ENCODE data around the gene GCNA. TPM values are rescaled to one million over a fixed set of nuclear protein-coding genes. Genes with fewer than 3 reads are reported as not detected.
"Not testable (repeated sequence)": the region's sequence is repeated elsewhere in the genome, so short reads cannot be mapped to it uniquely, and the experiment has no call there.

GCNA gene
- polyA plus RNA-seq, 1 donor (not counting 4 experiments of a cell fraction or from before 2014, with no cell fraction given) = 1.2 TPM

- Histone ChIP-seq H3K9me3 (ENCODE audit: control insufficient read depth, low read depth, low read length) (no peaks in the 10 kb centered on the region), H3K4me1 (ENCODE audit: control insufficient read depth, extremely low read depth, insufficient read depth, low read length) (peaks cover 13% of the 10 kb centered on the region), H3K4me2 (ENCODE audit: control insufficient read depth, extremely low read depth, insufficient read depth, low read depth, low read length) (no peak overlapping the region), H3K9me1 (ENCODE audit: control insufficient read depth, extremely low read depth, insufficient read depth, low read length) (no peaks in the 10 kb centered on the region), H3K27ac (ENCODE audit: control insufficient read depth, insufficient read depth, low read length) (no peak overlapping the region), H2AFZ (ENCODE audit: control insufficient read depth, low read length) (no peak overlapping the region), H3K4me3 (ENCODE audit: control insufficient read depth in 2 of 3, extremely low read depth in 1 of 3, insufficient read depth in 2 of 3, low read depth in 1 of 3, low read length in 3 of 3) (no peak overlapping the region), H4K20me1 (ENCODE audit: control insufficient read depth, extremely low read depth, insufficient read depth, low read length) (peaks cover 5% of the 10 kb centered on the region), H3K27me3 (ENCODE audit: control insufficient read depth, extremely low read depth, insufficient read depth, low read length) (no peaks in the 10 kb centered on the region), H3K9ac (ENCODE audit: control insufficient read depth, extremely low read depth, insufficient read depth, low read length) (no peak overlapping the region), H3K36me3 (ENCODE audit: control insufficient read depth in 2 of 2, extremely low read depth in 1 of 2, insufficient read depth in 2 of 2, low read length in 2 of 2) (no peaks in the 10 kb centered on the region), H3K79me2 (ENCODE audit: control insufficient read depth, insufficient read depth, low read length) (no peaks in the 10 kb centered on the region)
- no peak for FAIRE-seq
- dilution Hi-C loops (cut with MboI; ENCODE audit: extremely low pct_ligation_motif_present, low sequenced_read_pairs) = no loop called here
- TF ChIP-seq EZH2 (IDR thresholded peaks at IDR 0.05; ENCODE audit: low read length) (no peak), CTCF (optimal IDR thresholded peaks at IDR 0.05 in 1 of 3, IDR thresholded peaks at IDR 0.05 in 1 of 3, conservative IDR thresholded peaks at IDR 0.05 in 1 of 3; ENCODE audit: extremely low read depth in 1 of 3, insufficient read depth in 2 of 3, low read length in 3 of 3) (no peak)
- DNase-seq (ENCODE audit: low read depth, low spot score) = no peak
Observed at GRCh38 chrX:71661919-71662318, 83.7 kb downstream of the GCNA start.

- H3K79me2 ChIP-seq (ENCODE audit: control insufficient read depth, insufficient read depth, low read length); H3K9ac ChIP-seq (ENCODE audit: control insufficient read depth, extremely low read depth, insufficient read depth, low read length); H3K4me3 ChIP-seq (ENCODE audit: control insufficient read depth in 2 of 3, extremely low read depth in 1 of 3, insufficient read depth in 2 of 3, low read depth in 1 of 3, low read length in 3 of 3); DNase-seq (ENCODE audit: low read depth, low spot score); H4K20me1 ChIP-seq (ENCODE audit: control insufficient read depth, extremely low read depth, insufficient read depth, low read length); dilution Hi-C loops (cut with MboI; ENCODE audit: extremely low pct_ligation_motif_present, low sequenced_read_pairs); H3K9me1 ChIP-seq (ENCODE audit: control insufficient read depth, extremely low read depth, insufficient read depth, low read length); H3K36me3 ChIP-seq (ENCODE audit: control insufficient read depth in 2 of 2, extremely low read depth in 1 of 2, insufficient read depth in 2 of 2, low read length in 2 of 2); H3K4me2 ChIP-seq (ENCODE audit: control insufficient read depth, extremely low read depth, insufficient read depth, low read depth, low read length); FAIRE-seq; H3K9me3 ChIP-seq (ENCODE audit: control insufficient read depth, low read depth, low read length); H2AFZ ChIP-seq (ENCODE audit: control insufficient read depth, low read length); H3K27me3 ChIP-seq (ENCODE audit: control insufficient read depth, extremely low read depth, insufficient read depth, low read length): not testable (repeated sequence)
- H3K27ac ChIP-seq (ENCODE audit: control insufficient read depth, insufficient read depth, low read length) = peak overlapping the region; percentile 26
- H3K4me1 ChIP-seq (ENCODE audit: control insufficient read depth, extremely low read depth, insufficient read depth, low read length) = peaks cover 13% of the 10 kb centered on the region
Observed at GRCh38 chrX:71662654-71663053, 84.4 kb downstream of the GCNA start.

Other genes starting within 250 kb of the GCNA start
- 12.1 to 14.6 TPM (median 13.3 TPM) in 3 replicates for gene TAF1, start 212.1 kb upstream of the GCNA start, polyA plus RNA-seq
- gene OGT, start 45.3 kb upstream of the GCNA start, polyA plus RNA-seq = 58.7 to 155 TPM (median 136 TPM) in 3 replicates
- gene CXCR3, start 40.1 kb downstream of the GCNA start, polyA plus RNA-seq = not detected in 3 replicates
- not detected in 3 replicates for gene CXorf49, start 139.8 kb downstream of the GCNA start, polyA plus RNA-seq
- not detected in 3 replicates for gene CXorf49B, start 184.9 kb downstream of the GCNA start, polyA plus RNA-seq

Measured in keratinocyte (primary cell).